Neural progenitor cell (in vitro differentiated cells): Measurements from ENCODE around the gene FOXO3B.
"Not testable (repeated sequence)": the region's sequence is repeated elsewhere in the genome, so short reads cannot be mapped to it uniquely, and the experiment has no call there.

Experiments
- CTCF ChIP-seq: fragments of 200-600 bp; sonication (generic); IDR thresholded peaks from 2 replicates; pipeline ENCODE4 v1.5.1; 2017; ENCODE audit warnings: antibody characterized with exemption, mild to moderate bottlenecking
- EZH2 ChIP-seq: fragments of 200-600 bp; sonication (generic); IDR thresholded peaks from 2 replicates; pipeline ENCODE4 v1.6.1; 2017; ENCODE audit warnings: antibody characterized with exemption, mild to moderate bottlenecking, moderate library complexity
- EZH2phosphoT487 ChIP-seq: fragments of 200-600 bp; sonication (generic); IDR thresholded peaks from 2 replicates; pipeline ENCODE4 v1.6.1; 2017; ENCODE audit warnings: antibody characterized with exemption

GRCh38 chr17:18666326-18666725 lies 15.8 kb downstream of the FOXO3B start:
- not testable (repeated sequence) for TF ChIP-seq CTCF, EZH2, EZH2phosphoT487
